A172 (cell line): ENCODE data around the gene PDE4D. TPM values are rescaled to one million over a fixed set of nuclear protein-coding genes. Genes with fewer than 3 reads are reported as not detected.

Experiments used
- DNase-seq: peaks from one replicate; pipeline ENCODE4 v3.0.0-alpha.2; 2015; ENCODE audit warnings: low spot score
- total RNA-seq: library from RNA; depleted of rRNA; stranded (reverse); fragments of >200 nt; shearing (Covaris generic); gene quantifications from 2 replicates; pipeline ENCODE4 v1.2.3, GENCODE V29; 2014

The PDE4D gene
- total RNA-seq, 1 experiment from 2014 or later: 7.6 TPM

DNA sequence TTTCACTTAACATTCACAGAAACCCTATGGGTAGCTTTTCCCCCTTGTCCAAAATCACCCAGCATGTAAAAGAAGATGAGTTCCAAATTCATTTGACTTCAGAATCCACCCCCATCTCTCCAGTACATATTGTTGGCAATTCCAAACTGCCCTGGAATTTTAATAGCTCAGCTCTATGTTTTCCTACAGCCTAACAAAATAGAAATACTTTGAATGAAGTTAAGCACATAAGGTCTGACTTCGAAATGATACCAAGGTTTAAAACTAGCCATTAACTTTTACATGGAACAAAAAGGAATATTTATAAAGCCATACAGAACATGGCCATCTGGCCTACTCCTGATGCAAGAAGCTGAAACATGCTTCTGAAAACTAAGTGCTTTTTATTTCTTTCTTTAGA is 634.3 kb downstream of the PDE4D start:
- no peak for DNase-seq

- no peak for DNase-seq
Observed at GRCh38 chr5:59257488-59258400, 635.8 kb downstream of the PDE4D start.

DNA sequence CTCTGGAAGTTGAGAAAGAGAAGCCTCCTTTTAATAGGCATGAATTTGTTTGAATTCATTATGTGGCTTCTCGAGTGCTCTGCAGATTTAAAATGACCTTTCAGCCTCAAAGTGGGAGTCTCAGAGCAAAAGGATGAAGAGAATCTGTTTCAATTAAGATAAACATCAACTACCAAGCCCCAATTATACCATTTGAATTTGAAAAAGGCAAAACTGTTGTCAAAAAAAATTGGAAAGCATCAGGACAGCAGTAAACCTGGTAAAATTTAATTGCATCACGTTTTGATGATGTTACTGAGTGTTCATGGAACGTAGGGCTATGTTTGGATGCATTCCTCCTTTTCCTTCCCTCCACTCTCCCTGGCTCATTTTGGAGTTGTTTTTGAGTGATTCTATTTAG is 637.2 kb downstream of the PDE4D start:
- DNase-seq: no peak

DNA sequence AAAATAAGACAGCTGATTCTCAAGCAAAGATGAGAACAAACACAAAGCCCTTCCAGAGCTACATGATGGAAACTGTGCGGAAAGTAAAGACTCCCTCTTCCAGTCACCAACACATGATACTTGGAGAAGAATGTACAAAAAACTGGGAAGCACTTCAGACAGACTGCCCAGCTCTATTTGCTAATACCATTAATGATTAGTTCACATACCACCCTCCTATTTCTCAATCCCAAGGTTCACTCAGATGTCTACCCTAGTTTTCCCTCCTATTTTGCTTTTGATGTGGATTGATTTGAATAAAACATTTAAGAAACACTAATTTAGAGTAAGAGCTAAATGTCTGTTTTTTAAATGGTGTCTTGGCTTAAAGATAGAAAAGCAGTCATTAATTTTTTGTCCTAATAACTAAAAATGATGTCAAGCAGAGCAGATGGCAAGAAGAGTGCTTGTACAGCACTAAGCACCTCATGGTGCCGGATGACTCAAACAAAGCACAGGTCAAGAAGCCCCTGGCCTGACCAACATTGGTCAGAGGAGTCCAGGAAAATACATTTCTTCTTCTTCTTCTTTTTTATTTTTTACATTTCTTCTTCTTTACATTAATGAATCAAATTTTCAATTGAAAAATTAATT is 639.4 kb downstream of the PDE4D start:
- no peak for DNase-seq

- no peak for DNase-seq
Observed at GRCh38 chr5:59253625-59254024, 639.9 kb downstream of the PDE4D start.

DNA sequence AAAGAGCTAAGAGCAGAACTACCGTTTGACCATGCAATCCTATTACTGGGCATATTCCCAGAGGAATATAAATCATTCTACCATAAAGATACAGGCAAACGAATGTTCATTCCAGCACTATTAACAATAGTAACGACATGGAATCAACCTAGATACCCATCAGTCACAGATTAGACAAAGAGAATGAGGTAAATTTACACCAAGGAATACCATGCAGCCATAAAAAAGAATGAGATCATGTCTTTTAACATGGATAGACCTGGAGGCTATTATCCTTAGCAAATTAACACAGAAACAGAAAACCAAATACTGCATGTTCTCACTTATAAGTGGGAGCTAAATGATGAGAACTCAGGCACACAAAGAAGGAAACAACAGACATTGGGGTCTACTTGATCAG is 641.9 kb downstream of the PDE4D start:
- no peak for DNase-seq

GRCh38 chr5:59249726-59250125 is 643.8 kb downstream of the PDE4D start:
- no peak for DNase-seq

GRCh38 chr5:59249160-59249559 is 644.4 kb downstream of the PDE4D start:
- DNase-seq: no peak

DNA sequence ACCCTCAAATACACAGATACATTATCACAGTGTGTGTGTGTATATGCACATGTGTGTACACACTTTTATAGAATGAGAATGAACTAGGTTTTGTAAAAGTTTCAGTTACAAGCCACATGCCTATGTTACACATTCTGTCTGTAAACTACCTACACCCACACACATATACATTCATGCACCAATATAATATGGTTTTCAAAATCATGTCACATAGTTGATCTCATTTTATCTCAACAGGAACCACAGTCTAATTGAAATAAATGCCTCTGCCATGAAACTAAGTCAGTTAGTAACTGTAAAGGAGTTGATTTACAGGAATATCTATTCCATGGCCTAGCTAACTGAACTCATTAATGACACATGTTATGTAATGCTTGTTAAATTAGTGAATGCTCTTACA is 646.6 kb downstream of the PDE4D start:
- DNase-seq: no peak

- no peak for DNase-seq
Observed at GRCh38 chr5:59246145-59246869, 647.2 kb downstream of the PDE4D start.

GRCh38 chr5:59245198-59245597 is 648.3 kb downstream of the PDE4D start:
- DNase-seq: no peak

DNA sequence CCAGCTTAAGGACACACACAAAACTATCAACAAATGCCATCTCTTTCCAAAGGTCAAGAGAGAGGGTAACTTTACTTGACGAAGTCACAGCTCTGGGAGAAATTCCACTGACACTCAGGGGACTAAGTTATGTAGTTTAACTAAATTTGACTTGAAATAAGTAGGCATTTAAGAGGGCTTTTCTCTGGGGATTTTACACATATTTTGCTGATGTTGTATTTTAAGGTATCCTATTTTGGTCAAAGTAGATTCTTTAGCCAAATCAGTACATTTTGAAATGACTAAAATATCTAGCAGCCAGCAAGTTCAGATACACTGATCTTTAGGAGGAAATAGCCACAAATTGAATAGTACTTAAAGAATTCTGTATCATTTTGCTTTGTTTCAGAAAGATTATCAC is 652.0 kb downstream of the PDE4D start:
- no peak for DNase-seq

- DNase-seq: no peak
Observed at GRCh38 chr5:59241119-59241518, 652.4 kb downstream of the PDE4D start.

DNA sequence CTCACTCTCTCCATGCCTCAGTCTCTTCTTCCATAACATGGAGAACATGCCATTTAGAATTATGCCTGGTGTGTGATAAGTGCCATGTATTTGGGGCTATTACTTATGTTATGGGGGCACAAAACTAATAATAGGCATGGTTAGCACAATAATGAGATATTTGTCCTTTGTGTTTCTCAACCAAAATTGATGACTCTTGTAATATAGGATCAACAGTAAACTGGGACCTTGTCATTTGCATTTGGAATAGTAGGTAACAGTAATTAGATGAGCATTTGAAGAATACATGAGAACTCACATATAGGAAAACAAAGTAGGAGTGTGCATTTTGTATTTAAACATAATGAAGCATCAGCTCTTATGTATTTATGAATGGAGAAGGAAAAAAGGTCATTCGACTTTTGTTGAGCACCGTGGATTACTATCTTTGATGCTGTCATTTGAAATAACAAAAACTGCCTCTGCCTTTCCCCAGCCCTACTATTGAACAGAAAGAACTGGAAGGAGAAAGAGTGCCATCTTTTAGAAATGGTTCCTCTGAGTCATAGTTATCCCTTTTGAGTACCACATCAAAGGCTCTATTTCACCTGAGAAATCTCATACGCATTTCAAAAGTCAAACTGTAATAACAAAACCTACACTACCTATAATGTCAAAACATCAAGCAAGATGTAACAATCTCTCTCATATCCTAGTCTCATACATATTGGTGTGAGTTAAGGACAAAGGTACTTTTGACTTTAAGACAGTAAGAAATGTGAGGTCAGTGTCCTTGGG is 655.2 kb downstream of the PDE4D start:
- no peak for DNase-seq

- DNase-seq: no peak
Observed at GRCh38 chr5:59236986-59237385, 656.5 kb downstream of the PDE4D start.

DNA sequence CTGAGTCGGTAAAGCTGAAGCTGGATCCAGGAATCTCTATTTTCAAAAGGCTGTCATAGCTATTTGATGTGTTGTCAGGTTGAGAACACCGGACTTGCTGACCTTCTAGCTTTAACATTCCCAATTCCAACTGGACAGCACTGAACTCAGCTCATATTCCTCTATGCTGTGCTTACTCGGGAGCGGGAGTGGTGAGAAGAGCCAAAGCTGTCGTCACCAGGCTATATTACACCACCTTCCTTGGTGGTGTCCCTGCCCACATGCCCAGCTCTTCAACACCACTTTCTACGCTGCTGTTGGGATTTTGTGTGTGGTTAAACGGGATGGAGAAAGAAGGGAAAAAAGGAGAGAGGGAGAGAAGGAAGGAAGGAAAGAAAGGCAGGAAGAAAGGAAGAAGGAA is 657.1 kb downstream of the PDE4D start:
- DNase-seq: no peak

DNA sequence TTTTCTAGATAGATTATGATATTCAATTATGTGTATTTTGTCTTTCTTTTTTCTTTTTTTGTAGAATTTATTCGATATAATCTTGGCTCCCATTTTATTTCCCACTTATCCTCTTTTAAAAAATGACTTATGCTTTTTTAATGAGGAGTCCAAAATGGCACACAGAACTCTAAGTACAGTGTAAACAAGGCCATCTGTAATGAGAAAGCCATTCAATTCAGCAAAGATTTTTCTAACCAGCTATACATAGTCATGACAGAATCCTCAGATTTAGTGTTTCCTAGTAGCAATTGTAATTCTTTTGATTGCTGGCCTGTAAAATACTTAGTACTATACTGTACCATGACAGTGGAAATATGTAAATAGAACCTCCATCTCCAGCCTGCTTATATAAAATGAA is 659.3 kb downstream of the PDE4D start:
- DNase-seq: no peak

DNA sequence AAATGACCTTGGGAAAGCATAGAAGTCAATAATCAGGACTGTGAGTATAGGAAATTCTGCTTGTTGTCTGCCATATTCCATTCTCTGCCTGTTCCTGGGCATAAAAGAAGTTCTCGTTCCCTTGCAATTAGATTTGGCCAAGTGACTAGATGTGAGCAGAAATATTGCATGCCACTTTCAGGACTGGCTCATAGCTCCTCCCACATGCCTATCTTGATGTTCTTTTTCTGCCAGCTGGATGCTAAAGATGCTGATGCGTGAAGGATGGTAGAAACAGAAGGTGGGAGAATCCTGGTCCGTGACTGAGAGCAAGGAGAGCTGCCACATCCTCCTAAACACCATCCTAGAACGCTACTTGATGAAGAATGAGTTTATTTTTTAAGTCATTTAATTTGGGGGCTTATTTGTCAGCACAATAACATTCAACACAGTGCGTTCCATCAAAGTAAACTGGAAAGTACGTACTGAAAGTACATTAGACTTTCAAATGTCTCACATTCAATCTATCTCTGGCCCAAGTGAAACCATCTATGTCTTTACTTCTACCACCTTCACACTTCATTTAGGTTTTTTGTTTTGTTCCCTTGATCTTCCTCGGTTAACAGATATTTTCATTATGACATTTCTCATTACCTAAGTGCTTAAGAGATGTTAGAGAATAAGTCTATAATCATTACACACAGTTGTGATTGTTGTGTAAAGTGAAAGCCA is 662.1 kb downstream of the PDE4D start:
- DNase-seq: no peak

DNA sequence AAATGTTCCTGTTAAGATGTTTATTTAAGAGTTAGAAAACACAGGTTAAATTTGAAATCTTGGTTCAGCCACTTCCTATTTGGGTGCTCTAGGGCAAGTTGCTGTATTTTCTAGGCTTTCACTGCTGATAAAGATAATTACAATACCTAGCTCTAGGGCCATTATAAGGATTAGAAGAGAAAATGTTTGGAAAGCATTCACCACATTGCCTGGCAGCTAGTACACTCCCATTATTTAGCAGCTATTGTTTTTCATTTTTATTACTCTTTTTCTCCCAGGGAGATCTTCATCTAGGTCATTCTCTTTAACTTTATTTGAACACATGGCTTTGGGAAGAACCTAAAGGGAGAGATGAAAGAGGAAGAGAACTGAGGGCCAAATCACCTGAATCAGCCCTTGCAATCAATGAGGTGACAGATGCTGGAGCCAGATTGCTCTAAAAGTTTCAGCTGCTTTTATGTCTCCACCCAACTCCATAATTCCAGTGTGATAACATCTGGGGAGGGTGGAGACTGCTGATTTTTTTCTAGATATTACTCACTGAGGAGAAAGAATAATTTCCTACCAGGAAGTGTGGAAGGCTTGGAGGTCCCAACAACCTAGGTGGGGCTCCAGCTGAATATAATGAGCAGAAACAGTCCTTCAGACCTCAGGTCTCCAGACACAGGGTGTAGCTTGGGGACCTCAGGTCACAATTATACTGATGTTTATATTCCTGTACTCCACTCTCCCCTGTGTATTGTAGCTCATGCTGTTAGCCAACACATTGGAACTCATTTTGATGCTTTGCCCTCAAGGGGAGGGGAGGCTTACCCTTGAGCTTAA is 670.6 kb downstream of the PDE4D start:
- no peak for DNase-seq

GRCh38 chr5:59221769-59222168 is 671.8 kb downstream of the PDE4D start:
- no peak for DNase-seq
